ENCODE data around the gene GRAMD1B. TPM values are rescaled to one million over a fixed set of nuclear protein-coding genes. Genes with fewer than 3 reads are reported as not detected.
"Not testable (repeated sequence)": the region's sequence is repeated elsewhere in the genome, so short reads cannot be mapped to it uniquely, and the experiment has no call there.

Gene GRAMD1B
- total RNA-seq, 1 donor from 2014 or later: 6.0 TPM

- peak within 1 kb of the TSS; percentile 69 for H3K4me3 ChIP-seq (ENCODE audit: low read depth, low read length)
- TF ChIP-seq CTCF (conservative IDR thresholded peaks at IDR 0.05; ENCODE audit: low read depth, low read length): no peak
- no peak for DNase-seq (ENCODE audit: low read depth)
These were observed 224.6 kb downstream of the GRAMD1B start, which contains the start of gene SCN3B for GRCh38 chr11:123654566-123655081. Gene SCN3B (minus strand): TSS chr11:123654624. CDS start chr11:123653801, 823 bp downstream.

GRCh38 chr11:123659311-123659710 lies 229.2 kb downstream of the GRAMD1B start:
- H3K4me3 ChIP-seq (ENCODE audit: low read depth, low read length): no peak overlapping the region
- DNase-seq (ENCODE audit: low read depth): no peak
- no peak for TF ChIP-seq CTCF (conservative IDR thresholded peaks at IDR 0.05; ENCODE audit: low read depth, low read length)

- DNase-seq (ENCODE audit: low read depth): not testable (repeated sequence)
These were observed 229.9 kb downstream of the GRAMD1B start for GRCh38 chr11:123659965-123660364.

GRCh38 chr11:123665306-123665705 lies 235.2 kb downstream of the GRAMD1B start:
- TF ChIP-seq CTCF (conservative IDR thresholded peaks at IDR 0.05; ENCODE audit: low read depth, low read length): no peak
- no peak for DNase-seq (ENCODE audit: low read depth)
- no peak overlapping the region for H3K4me3 ChIP-seq (ENCODE audit: low read depth, low read length)

More at GRCh38 chr11:123659965-123660364, 229.9 kb downstream of the GRAMD1B start:
- H3K4me3 ChIP-seq (ENCODE audit: low read depth, low read length): not testable (repeated sequence)

GRCh38 chr11:123670081-123670480 lies 240.0 kb downstream of the GRAMD1B start:
- DNase-seq (ENCODE audit: low read depth): no peak
- H3K4me3 ChIP-seq (ENCODE audit: low read depth, low read length): no peak overlapping the region
- TF ChIP-seq CTCF (conservative IDR thresholded peaks at IDR 0.05; ENCODE audit: low read depth, low read length): no peak

- no peak for DNase-seq (ENCODE audit: low read depth)
- TF ChIP-seq CTCF (conservative IDR thresholded peaks at IDR 0.05; ENCODE audit: low read depth, low read length): no peak
- no peak overlapping the region for H3K4me3 ChIP-seq (ENCODE audit: low read depth, low read length)
These were observed 241.5 kb downstream of the GRAMD1B start for GRCh38 chr11:123671534-123671933.

- TF ChIP-seq CTCF (conservative IDR thresholded peaks at IDR 0.05; ENCODE audit: low read depth, low read length): no peak
- no peak for DNase-seq (ENCODE audit: low read depth)
These were observed 242.5 kb downstream of the GRAMD1B start for GRCh38 chr11:123672568-123672967.

More at GRCh38 chr11:123672568-123672967, 242.5 kb downstream of the GRAMD1B start:
- H3K4me3 ChIP-seq (ENCODE audit: low read depth, low read length): no peak overlapping the region
